ENCODE measurements around the gene IFIH1.

Gene IFIH1

DNA sequence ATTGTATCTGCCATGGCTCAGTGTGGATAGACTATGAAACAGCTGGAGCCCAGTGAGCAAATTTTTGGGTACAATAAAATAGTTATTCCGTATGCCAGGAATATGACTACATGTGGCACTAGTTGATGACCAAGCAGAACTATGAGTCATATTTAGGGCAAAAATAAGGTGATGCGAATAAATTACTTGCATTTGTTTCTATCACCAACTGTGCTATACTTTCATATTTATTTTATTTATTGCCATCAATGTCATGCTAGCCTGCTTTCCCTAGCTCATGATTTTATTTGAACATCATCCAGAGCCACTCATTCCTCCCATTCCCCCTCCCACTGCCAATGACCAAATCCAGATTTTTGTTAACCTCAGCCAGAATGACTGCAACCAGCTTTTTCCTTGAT lies 61.9 kb downstream of the IFIH1 start:
- DNase-seq: no peak

DNA sequence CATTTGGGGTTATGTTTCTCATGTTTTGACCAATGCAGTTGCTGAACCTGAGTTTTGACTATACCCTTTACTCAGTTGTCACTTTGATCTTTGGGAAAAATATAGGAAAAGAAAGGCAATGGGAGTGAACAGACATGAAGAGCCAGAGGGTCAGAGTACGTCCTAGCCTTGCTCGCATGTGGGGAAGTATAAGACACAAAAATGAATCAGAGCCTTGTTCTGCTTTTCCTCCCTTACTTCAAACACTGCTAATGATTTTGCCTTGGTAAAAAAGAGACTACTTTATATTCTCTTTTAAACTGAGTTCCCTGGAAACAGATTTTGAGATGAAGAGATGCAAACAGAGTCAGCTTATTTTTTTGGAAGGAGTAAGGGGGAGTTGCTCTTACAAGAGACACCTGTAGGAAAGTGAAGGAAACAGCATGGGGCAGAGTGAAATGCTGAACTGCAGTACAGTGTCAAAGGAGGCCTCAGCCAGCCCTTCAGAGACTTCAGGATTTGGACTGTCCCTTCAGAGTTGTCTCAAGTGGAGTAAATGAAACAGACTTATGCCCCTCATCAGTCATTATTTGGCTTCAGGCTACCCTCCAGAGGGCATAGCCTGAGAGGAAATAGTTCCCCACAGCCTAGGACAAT lies 64.1 kb downstream of the IFIH1 start:
- no peak for DNase-seq

DNA sequence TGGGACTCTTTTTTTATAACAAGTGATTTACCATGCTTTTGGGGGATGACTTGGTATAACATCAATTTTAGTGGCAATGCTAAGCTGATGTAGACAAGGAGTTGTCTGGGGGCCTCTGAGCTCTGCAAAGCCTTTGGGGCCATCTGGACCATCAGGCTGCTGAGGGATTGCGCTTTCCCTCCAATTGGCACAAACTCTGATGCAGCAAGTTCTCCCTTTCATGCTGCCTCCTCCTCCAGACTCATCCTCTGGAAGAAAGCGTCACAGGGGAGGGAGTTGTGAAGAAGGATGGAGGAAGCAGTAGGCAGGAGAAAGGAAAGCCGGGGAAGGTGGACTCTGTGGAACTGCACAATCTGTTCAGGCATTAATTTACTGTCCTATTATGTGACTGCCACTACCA lies 65.0 kb downstream of the IFIH1 start:
- DNase-seq: no peak

DNA sequence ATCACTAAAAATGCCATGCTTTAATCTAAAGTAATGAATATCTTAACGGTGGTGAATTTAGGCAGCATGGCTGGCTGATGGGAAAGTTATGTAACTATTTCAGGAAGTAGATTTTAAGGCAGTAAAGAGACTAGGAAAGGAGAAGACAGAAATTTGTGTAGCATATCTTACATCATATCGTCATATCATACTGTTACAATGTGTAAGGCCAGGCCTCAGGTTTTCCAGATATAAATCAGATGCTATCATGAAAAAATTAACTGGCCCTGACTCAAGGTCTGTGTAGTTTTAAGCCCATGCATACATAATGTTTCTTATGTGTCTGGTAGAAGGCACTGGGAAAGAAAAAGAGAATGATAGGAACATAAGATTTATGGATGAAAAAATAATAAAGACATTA lies 66.3 kb downstream of the IFIH1 start:
- DNase-seq: no peak

DNA sequence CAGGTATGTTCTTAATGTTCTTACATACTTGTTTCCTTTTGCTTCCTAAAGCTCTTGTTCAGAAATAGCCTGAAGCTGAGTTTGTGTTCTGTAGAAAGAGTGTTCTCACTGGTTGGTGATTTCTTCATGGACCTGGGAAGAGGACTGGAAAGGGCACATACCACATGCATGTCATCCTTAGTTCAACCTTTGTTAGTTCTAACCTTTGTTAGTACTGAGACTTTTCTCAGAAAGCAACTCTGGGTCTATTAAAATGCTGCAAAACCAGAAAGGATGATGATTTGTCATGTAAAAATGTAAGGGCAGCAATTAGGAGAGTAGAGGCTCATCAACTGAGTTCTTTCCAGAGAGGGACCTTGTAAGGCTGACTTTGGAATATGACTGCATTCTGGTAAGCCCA lies 72.7 kb downstream of the IFIH1 start:
- DNase-seq: no peak

DNA sequence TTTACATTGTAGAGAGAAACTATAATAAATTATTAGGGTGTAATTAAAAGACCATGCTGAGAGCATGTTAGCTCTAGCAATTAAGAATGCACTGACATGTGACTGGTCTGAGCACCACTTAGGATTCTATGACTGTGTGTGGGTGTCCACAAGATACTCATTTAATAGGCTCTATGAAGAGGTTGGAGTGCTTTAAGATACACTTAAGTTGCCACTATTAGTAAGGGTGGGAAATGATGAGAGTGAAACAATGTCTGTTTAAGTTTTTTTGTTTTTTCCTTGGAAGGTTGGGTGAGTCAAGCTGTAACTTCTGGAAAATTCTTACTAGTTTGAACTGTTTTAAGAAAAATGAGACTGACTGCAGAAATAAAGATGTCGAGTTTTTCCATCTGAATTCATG lies 73.4 kb downstream of the IFIH1 start:
- DNase-seq: no peak

DNA sequence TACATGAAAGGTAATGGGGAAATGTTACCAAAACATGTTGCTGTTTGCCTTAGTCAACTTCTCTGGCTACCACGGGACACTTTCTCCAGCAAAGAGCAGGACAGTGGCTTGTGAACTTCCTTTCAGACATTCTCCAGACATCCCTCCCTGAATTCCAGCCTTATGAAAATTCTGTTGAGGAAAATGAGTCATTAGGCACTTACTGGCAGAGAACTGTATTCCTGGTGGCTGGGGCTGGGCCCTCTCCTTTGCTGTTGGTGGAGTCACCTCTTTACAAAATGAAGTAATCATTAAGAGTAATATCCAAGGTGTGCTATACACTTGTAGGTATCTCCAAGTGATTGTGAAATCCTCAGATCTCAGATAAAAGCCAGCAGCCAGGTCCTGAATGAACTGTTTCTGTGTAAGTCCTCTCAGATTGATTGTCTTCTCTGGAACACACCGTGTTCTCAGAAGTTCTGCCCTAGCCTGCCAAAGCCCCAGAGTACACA lies 73.9 kb downstream of the IFIH1 start:
- DNase-seq: no peak

DNA sequence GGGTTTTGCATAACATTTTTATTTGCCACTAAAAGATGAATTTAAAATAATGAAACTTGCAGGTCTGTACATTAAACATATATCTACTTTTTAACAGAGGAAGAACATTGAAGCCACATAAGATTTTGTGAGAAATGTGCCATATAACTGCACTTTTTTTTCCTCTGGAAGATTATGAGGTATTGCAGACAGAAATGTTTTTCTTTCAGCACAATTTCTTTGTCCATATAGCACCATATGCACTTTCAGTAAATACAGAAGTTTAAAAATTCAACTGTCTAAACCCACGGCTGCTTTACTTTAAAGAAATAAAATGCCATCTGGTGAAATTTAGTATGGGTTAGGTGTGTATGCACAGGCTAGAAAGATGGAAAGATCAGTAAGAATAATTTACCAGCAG lies 74.8 kb downstream of the IFIH1 start:
- DNase-seq: no peak

DNA sequence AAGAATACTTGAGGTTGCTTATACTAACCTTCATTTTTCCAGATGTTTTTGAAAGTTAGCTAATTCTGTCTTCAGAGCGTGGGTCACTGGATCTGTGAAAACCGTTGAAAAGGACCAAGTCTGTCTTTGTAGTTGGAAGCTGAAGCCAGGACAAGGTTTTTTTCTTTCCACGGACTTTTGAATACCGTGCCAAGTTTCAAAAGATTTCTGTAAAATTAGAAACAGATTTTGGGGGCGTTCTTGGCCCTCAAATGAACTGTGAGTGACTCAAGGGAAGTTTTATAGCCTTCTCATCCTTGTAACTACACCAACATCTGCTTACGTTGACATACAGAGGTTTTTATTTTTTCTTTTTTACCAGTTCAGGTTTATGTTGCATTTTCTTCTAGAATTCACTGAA lies 75.2 kb downstream of the IFIH1 start, which contains the start of gene FAP:
FAP (minus strand) TSS at position 152 of the 400 bp plus-strand sequence; CDS start at position 34, 118 bp downstream.
- DNase-seq: no peak

DNA sequence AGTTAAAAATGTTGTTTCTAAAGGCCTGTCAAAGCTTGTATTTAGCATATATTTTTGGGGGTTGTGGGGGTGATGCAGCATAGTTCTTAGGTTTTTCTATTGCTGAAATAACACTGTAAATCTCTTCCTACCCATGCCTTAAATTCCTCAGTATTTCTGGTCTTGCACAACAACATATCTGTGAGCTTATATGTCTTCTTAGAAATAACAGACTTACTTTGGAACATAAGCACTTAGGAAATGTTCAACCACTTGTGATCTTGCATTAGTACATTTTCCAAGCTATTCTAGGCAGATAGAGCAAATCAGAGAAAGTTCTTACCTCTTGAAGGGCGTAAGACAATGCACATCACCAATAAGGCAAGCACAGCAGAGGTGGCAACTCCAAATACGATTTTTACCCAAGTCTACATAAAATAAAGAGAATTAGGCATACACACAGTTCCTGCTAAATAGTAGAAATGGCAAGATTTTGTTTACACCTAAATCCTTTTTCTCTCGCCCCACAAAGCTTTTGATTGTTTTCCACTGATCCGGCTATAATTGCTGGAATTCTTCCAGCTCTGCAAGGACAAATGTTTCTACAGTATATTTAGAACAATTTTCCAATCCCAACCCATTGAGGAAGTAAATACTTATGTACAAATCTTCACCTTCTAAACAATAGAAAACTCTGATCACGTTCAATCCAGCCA lies 75.8 kb downstream of the IFIH1 start:
- no peak for DNase-seq

DNA sequence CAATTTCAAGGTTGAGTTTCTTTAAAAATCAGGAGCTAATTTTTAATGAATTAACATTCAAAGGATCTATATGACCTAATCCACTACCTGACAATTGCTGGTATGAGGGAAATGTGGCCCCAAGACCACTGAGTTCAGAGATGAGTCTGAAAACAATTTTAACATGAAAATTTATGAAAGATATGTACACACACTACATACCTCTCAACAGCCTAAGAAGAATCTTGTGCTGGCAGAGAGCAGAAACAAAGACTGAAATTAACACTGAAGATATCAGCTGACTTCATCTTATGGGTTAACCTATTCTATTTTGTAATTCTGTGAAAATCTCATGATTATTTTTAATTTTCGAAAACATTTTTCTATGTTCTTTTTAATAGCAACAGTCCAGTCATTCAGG lies 76.9 kb downstream of the IFIH1 start:
- no peak for DNase-seq

DNA sequence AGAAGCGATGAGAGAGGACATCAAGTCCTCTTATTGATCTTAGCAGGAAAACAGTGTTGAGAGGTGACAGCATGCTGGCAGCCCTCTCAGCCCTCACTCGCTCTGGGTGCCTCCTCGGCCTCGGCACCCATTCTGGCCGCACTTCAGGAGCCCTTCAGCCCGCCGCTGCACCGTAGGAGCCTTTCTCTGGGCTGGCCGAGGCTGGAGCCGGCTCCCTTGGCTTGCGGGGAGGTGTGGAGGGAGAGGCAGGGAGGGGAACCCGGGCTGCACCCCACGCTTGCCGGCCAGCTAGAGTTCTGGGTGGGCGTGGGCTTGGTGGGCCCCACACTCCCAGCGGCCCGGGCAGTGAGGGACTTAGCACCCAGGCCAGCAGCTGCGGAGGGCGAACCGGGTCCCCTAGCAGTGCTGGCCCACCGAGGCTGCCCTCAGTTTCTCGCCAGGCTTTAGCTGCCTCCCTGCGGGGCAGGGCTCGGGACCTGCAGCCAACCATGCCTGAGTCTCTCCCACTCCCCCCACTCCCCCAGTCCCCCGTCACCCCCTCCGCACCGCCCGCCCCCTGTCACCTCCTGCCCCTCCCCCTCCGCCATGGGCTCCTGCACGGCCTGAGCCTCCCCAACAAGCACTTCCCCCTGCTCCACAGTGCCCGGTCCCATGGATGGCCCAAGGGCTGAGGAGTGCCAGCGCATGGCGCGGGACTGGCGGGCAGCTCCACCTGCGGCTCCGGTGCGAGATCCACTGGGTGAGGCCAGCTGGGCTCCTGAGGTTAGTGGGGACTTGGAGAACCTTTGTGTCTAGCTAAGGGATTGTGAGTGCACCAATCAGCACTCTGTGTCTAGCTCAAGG lies 83.6 kb downstream of the IFIH1 start:
- no peak for DNase-seq

DNA sequence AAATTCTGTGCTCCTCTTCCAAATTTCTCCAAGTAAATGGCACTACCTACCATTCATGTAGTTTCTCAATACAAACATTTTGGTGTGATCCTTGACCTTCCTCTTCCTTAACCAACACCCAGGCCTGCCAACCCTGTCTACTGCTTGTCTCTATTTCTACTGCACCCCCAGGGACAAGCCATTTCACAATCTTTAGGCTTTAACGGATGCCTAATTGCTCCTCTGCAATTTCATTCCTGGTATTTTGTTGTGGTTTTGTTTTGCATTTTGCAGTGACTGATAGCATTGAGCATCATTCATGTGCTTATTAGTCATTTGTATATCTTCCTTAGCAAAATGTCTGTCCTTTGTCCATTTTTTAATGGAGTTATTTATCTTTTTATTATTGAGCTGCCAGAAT lies 85.3 kb downstream of the IFIH1 start:
- DNase-seq: no peak

DNA sequence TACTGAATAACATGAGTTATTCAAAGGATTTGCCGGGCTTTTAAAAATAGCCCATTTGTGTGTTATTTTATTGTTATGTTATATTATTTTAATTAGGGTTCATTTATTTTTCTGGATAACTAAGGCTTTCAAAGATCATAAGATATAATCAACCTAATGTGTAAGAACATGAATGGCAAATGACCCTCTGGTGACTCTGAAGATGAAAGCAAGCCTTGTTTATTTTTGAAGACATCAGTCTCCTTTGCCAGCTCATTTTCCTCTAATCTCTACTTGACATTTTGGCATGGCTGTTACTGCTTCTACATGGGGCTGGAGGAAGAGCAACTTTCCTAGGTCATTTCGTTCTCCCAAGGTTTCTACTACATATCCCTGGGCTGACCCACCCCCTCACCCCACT lies 85.8 kb downstream of the IFIH1 start:
- DNase-seq: no peak

DNA sequence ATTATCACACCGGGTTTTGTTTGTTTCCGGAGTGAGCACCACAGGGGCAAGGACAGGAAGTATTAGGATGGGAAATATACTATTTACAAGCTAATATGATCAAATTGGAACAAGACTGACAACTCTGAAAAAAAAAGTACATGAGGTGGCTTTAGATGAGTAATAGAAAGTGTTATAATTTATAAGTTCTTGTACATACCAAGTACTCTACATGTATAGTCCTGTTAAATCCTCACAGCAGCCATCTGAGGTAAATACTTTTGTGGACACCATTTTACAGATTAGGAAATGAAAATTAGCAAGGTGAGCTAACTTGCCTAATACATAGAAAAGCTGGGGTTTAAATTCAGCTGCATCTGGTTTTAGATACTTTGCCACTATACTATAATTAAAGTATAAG lies 86.5 kb downstream of the IFIH1 start:
- no peak for DNase-seq

DNA sequence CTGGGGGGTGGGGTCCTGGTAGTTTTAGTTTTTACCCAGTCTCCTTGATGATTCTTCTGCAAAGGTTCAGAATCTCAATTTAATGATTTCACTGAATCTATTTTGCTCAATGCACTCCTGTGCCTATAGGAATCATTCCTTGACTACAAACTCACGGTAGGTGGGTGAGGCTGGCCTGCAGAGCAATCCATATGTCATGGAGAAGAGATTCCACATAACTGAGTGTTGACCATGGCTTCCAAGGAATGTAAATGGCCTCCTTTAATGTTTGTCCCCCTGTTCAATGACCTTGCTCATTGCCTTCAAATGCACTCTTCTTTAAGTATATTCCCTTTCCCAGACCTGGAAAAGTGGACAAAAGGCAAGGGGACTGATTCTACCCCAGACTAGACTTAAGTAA lies 87.7 kb downstream of the IFIH1 start:
- no peak for DNase-seq

DNA sequence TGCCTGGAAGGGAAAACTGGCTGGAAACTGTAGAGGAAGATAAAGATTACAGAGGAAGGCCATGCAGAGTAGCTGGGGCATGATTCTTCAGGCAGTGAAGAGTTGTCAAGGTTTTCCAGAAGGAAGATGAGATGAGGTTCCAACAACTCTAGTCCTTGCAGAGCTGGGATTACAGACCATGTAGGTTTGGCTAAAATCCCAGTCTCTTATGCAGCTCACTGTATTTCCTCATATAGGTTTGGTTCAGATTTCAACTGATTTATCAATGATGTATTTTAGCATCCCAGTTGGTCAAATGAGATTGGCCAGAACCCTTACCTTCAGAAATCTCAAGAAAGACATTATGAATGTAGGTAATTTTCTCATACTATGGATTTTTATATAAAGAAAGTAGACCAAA lies 91.6 kb downstream of the IFIH1 start:
- DNase-seq: no peak

DNA sequence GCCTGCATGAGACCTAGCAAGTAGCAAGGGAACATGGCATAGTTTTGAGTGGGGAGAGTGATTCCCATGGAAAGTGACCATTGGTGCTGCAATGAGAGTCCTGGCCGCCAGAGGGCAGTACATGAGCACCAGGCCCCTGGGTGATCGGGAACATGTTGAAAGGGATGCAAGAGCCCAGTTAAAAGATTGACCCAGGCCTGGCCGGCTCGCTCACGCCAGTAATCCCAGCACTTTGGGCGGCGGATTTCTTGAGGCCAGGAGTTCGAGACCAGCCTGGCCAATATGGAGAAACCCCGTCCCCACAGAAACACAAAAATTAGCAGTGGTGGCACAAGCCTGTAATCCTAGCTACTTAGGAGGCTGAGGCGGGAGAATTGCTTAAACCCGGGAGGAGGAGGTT lies 97.4 kb downstream of the IFIH1 start:
- DNase-seq: no peak

DNA sequence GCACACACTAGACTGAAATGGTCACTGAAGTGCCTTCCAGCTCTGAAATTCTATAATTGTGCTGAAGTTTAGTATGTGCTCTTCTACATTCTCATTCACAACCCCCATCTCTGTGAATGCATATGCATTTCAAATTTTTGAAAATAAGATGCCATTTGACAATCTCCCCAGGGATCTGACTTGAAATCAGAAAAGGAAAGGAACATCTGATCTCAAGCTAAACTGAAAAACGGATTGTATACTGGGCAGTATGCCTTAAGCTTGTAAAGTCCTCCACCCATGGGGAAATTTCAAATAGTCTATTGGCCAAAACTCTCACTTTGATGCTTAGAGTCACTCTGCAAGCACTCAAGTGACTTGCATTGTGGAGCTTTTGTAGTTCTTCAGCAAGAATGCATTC lies 98.1 kb downstream of the IFIH1 start:
- DNase-seq: no peak

DNA sequence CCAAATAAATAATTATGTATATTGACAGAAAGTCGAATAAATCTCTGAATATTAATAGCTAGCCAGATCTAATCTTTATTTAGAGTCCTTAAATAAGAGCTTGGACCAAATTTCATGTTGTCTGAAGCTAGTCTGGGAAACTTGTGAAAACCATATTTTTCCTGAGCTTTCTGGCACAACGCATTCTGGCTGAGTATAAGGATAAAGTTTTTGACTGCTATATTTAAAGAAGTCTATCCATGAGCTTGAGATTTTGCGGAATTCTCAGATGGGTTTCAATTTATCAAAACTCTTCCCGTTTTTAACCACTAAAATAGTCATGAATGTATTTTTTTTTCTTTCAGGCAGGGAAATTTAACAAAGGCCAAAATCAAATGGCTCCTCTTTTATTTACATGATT lies 99.1 kb downstream of the IFIH1 start:
- DNase-seq: no peak

DNA sequence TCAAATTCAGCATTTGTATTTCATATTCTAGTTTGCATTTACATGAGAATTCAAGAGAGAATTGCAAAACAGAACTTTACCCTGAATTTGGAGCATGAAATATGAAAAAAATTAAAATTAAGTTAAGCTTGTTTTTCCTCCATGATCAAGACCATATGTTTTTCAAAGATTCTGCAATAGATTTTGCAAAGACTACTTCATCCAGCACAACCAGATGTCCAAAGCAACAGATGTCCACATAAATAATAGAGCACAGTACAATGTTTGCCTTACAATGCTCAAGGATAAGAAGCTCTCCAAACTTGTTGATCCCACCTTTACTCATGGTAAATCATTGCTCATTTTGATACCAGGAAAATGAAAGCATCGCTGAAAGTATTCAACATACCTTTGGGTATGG lies 100.9 kb downstream of the IFIH1 start:
- DNase-seq: no peak
